Keratinocyte (primary cell): ENCODE data around the gene PAX7. TPM values are rescaled to one million over a fixed set of nuclear protein-coding genes. Genes with fewer than 3 reads are reported as not detected.

Experiments used
- DNase-seq: peaks from one replicate; pipeline ENCODE4 v3.0.0-alpha.2; 2011; ENCODE audit warnings: low read depth, missing footprints, low spot score
- FAIRE-seq: peaks from 2 replicates; lab custom pipeline; 2011; peaks lifted over from hg19 to GRCh38; lab: Jason Lieb, UNC
- H2AFZ ChIP-seq: 2 replicates; pipeline ENCODE4 v1.6.0; 2012; ENCODE audit warnings: low read length, control low read depth, inconsistent platforms; ENCODE audit not compliant: control insufficient read depth
- H3K27ac ChIP-seq: 2 replicates; pipeline ENCODE4 v1.5.1; 2011; ENCODE audit warnings: low read length; ENCODE audit not compliant: control insufficient read depth, insufficient read depth
- H3K27me3 ChIP-seq: 3 replicates; pipeline ENCODE4 v1.6.0; 2011; ENCODE audit warnings: low read length; ENCODE audit not compliant: control insufficient read depth, insufficient read depth; ENCODE audit errors: extremely low read depth
- H3K36me3 ChIP-seq, 2 experiments: 2 replicates in 1 of 2; 3 replicates in 1 of 2; pipeline ENCODE4 v1.5.1; 2011; ENCODE audit warnings: low read length in 2 of 2, mild to moderate bottlenecking in 1 of 2; ENCODE audit not compliant: control insufficient read depth in 2 of 2, insufficient read depth in 2 of 2; ENCODE audit errors: extremely low read depth in 1 of 2
- H3K4me1 ChIP-seq: 3 replicates; pipeline ENCODE4 v1.5.1; 2011; ENCODE audit warnings: low read length; ENCODE audit not compliant: control insufficient read depth, insufficient read depth; ENCODE audit errors: extremely low read depth
- H3K4me2 ChIP-seq: 3 replicates; pipeline ENCODE4 v1.6.0; 2011; ENCODE audit warnings: low read depth, low read length; ENCODE audit not compliant: control insufficient read depth, insufficient read depth; ENCODE audit errors: extremely low read depth
- H3K4me3 ChIP-seq, 3 experiments: fragments of 200-600 bp in 1 of 3; sonication (generic) in 1 of 3; 2 replicates in 2 of 3; 3 replicates in 1 of 3; pipeline ENCODE4 v1.5.1; 2011 to 2016; ENCODE audit warnings: low read length in 3 of 3, mild to moderate bottlenecking in 3 of 3, control low read depth in 2 of 3, inconsistent platforms in 1 of 3, low read depth in 1 of 3, mixed read lengths in 1 of 3, mixed run types in 1 of 3, moderate library complexity in 1 of 3; ENCODE audit not compliant: control insufficient read depth in 2 of 3, insufficient read depth in 2 of 3; ENCODE audit errors: extremely low read depth in 1 of 3
- H3K79me2 ChIP-seq: 2 replicates; pipeline ENCODE4 v1.6.0; 2012; ENCODE audit warnings: low read length; ENCODE audit not compliant: control insufficient read depth, insufficient read depth
- H3K9ac ChIP-seq: 3 replicates; pipeline ENCODE4 v1.6.0; 2011; ENCODE audit warnings: low read length; ENCODE audit not compliant: control insufficient read depth, insufficient read depth; ENCODE audit errors: extremely low read depth
- H3K9me1 ChIP-seq: 3 replicates; pipeline ENCODE4 v1.6.0; 2011; ENCODE audit warnings: low read length; ENCODE audit not compliant: control insufficient read depth, insufficient read depth; ENCODE audit errors: extremely low read depth
- H3K9me3 ChIP-seq: 2 replicates; pipeline ENCODE4 v1.5.1; 2012; ENCODE audit warnings: low read depth, low read length; ENCODE audit not compliant: control insufficient read depth
- H4K20me1 ChIP-seq: 3 replicates; pipeline ENCODE4 v1.6.0; 2011; ENCODE audit warnings: low read length; ENCODE audit not compliant: control insufficient read depth, insufficient read depth; ENCODE audit errors: extremely low read depth
- EZH2 ChIP-seq: IDR thresholded peaks from one replicate; pipeline ENCODE4 v1.6.1; 2012; ENCODE audit warnings: inconsistent platforms, mild to moderate bottlenecking, low read length, moderate library complexity
- dilution Hi-C: fragments of 300-500 bp; cut with MboI; formaldehyde crosslinking; loops from one replicate; pipeline ENCODE4 v1.7.0; 2020; ENCODE audit warnings: low sequenced_read_pairs; ENCODE audit not compliant: extremely low pct_ligation_motif_present
- polyA plus RNA-seq, 5 experiments: library from polyadenylated mRNA; depleted of rRNA in 3 of 5; stranded (reverse) in 3 of 5; stranded (forward) in 1 of 5; unstranded in 1 of 5; fragments of >200 nt; gene quantifications; 1 replicate in 1 of 5; 2 replicates in 3 of 5; 3 replicates in 1 of 5; pipeline versions ENCODE4 v1.2.1 to v1.2.3, GENCODE V29; 2011 to 2012; ENCODE audit warnings: missing spikeins in 2 of 5, low read depth in 1 of 5, low replicate concordance in 1 of 5
- TF ChIP-seq, protein P1 (sequence below), 3 experiments: IDR thresholded peaks in 1 of 3; conservative IDR thresholded peaks in 1 of 3; optimal IDR thresholded peaks in 1 of 3; 2 replicates in 2 of 3; 3 replicates in 1 of 3; pipeline versions ENCODE3 to v1.5.1; 2011; ENCODE audit warnings: low read length in 3 of 3, mild to moderate bottlenecking in 3 of 3, moderate library complexity in 2 of 3, control low read depth in 1 of 3, inconsistent platforms in 1 of 3; ENCODE audit not compliant: insufficient read depth in 2 of 3; ENCODE audit errors: extremely low read depth in 1 of 3

The PAX7 gene
- polyA plus RNA-seq, 1 donor (not counting 4 experiments of a cell fraction or from before 2014, with no cell fraction given), result not detected

- Histone ChIP-seq H3K27ac (no peak overlapping the region), H3K9me3 (no peaks in the 10 kb centered on the region), H3K4me3 (no peak overlapping the region), H3K27me3 (peaks cover 56% of the 10 kb centered on the region), H4K20me1 (no peaks in the 10 kb centered on the region), H3K79me2 (no peaks in the 10 kb centered on the region), H3K36me3 (no peaks in the 10 kb centered on the region), H2AFZ (no peak overlapping the region), H3K4me1 (no peaks in the 10 kb centered on the region), H3K9ac (no peak overlapping the region), H3K4me2 (no peak overlapping the region), H3K9me1 (no peaks in the 10 kb centered on the region)
- FAIRE-seq, result no peak
- dilution Hi-C loops, result no loop called here
- no peak for DNase-seq
- TF ChIP-seq, protein P1, sequence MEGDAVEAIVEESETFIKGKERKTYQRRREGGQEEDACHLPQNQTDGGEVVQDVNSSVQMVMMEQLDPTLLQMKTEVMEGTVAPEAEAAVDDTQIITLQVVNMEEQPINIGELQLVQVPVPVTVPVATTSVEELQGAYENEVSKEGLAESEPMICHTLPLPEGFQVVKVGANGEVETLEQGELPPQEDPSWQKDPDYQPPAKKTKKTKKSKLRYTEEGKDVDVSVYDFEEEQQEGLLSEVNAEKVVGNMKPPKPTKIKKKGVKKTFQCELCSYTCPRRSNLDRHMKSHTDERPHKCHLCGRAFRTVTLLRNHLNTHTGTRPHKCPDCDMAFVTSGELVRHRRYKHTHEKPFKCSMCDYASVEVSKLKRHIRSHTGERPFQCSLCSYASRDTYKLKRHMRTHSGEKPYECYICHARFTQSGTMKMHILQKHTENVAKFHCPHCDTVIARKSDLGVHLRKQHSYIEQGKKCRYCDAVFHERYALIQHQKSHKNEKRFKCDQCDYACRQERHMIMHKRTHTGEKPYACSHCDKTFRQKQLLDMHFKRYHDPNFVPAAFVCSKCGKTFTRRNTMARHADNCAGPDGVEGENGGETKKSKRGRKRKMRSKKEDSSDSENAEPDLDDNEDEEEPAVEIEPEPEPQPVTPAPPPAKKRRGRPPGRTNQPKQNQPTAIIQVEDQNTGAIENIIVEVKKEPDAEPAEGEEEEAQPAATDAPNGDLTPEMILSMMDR (optimal IDR thresholded peaks at IDR 0.05 in 1 of 3, IDR thresholded peaks at IDR 0.05 in 1 of 3, conservative IDR thresholded peaks at IDR 0.05 in 1 of 3; ENCODE audit: extremely low read depth in 1 of 3, insufficient read depth in 2 of 3, low read length in 3 of 3), result no peak
- no peak for TF ChIP-seq EZH2
These were observed 83.9 kb downstream of the PAX7 start for GRCh38 chr1:18714404-18715175.

DNA sequence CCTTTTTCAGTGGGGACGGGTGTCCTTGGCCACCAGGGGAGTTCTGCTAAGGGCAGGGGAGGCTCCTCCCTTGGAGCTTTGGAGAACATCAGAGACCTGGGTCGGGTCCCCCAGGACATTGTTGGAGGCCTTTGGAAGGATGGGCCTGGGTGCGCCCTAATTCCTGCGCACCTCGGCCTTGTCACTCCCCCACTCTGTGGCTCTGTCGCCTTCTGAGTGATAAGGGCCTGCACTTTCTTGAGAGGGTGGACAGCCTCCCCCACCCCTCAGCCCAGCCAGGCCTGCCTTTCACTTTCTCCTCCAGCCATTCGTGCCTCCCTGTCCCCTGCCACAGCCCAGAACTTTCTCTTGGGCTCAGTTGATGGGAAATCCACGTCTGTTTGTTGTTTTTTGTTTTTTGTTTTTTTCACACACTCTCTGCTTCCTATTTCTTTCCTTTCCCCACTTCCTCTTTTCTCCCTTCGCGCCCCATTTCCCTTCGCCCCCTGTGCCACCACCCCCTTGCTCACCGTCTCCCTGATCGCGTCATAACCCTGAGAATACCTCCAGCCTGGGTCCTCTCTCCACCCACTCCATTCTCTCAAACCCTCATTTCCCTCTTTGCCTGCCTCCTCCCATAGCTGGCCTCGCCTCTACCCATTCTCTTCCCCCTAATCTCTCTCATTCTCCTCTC is 85.6 kb downstream of the PAX7 start:
- no peaks in the 10 kb centered on the region for H3K9me1 ChIP-seq
- dilution Hi-C loops, result no loop called here
- TF ChIP-seq EZH2, result no peak
- TF ChIP-seq, protein P1 (optimal IDR thresholded peaks at IDR 0.05 in 1 of 3, IDR thresholded peaks at IDR 0.05 in 1 of 3, conservative IDR thresholded peaks at IDR 0.05 in 1 of 3; ENCODE audit: extremely low read depth in 1 of 3, insufficient read depth in 2 of 3, low read length in 3 of 3), result no peak
- no peaks in the 10 kb centered on the region for H4K20me1 ChIP-seq
- H3K4me1 ChIP-seq, result no peaks in the 10 kb centered on the region
- no peak for FAIRE-seq
- no peaks in the 10 kb centered on the region for H3K79me2 ChIP-seq
- H3K27me3 ChIP-seq, result peaks cover 62% of the 10 kb centered on the region
- no peak overlapping the region for H3K9ac ChIP-seq
- H3K4me3 ChIP-seq, result no peak overlapping the region
- H3K4me2 ChIP-seq, result no peak overlapping the region
- no peak for DNase-seq
- H3K36me3 ChIP-seq, result no peaks in the 10 kb centered on the region
- H2AFZ ChIP-seq, result no peak overlapping the region
- H3K27ac ChIP-seq, result no peak overlapping the region
- H3K9me3 ChIP-seq, result no peaks in the 10 kb centered on the region
